T47D (cell line): Measurements from ENCODE around the gene CLIC3.

Experiments used
- DNase-seq, 2 experiments: peaks; one replicate each; pipeline versions ENCODE4 v3.0.0 to v3.0.0-alpha.2; 2011 to 2012; ENCODE audit warnings: low read depth in 1 of 2, low spot score in 1 of 2
- JUND ChIP-seq: IDR thresholded peaks from 2 replicates; pipeline ENCODE4 v1.6.1; 2012; ENCODE audit warnings: low read depth
- in situ Hi-C: cut with HindIII; loops from 2 replicates; pipeline ENCODE4 v1.10.0; 2016; ENCODE audit warnings: low sequenced_read_pairs, low pct_unique_long_range_greater_than_20kb

The CLIC3 gene

DNA sequence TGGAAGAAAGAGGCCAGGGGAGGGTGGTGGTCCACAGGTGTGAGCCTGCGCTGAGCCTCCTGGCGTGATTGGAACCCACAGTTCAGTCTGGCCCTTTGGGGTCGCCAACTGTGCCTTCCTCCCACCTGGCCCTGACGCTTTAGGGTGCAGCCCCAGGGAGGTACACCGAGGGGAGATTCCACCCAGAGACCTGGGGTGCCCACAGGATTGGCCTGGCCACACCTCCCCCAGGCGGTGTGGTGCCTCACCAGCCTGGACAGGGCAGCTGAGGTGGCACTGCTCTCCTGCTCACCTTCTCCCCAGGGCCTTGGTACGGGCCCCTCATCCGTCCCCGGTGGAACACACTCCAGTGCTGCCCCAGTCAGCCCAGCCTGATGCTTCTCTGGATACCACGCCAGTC, 1.0 kb upstream of the CLIC3 start:
- in situ Hi-C loops, result no loop called here
- peak in 1 of 2 experiments; percentile 41 for DNase-seq
- no peak for TF ChIP-seq JUND

DNA sequence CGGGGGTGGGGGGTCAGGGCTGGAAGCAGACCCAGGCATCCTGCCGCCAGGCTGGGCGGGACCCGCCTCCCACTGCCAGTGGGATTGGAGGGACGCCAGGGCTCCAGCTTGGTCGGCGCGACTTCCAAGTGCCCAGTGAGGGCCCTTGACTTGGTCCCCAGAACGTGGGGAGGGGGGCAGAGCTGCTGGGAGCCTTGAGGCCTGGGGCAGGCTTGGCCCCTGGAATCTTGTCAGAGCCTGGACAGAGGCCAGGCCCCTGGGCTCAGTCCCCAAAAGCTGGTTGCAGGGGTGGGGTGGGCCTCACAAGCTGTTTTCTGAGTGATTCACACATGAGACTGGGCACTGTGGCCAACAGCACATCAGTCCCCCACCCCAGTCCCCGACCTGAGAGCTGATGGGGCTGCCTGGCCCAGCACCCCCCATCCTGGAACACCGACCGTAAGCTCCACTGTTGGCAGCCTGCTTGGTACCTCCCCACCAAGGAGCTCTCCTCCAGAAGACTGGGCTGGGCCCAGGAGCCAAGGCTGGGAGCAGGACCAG, 526 bp downstream of the CLIC3 start:
- TF ChIP-seq JUND, result no peak
- in situ Hi-C loops, result no loop called here
- peak; percentile 48 to 67 for DNase-seq

DNA sequence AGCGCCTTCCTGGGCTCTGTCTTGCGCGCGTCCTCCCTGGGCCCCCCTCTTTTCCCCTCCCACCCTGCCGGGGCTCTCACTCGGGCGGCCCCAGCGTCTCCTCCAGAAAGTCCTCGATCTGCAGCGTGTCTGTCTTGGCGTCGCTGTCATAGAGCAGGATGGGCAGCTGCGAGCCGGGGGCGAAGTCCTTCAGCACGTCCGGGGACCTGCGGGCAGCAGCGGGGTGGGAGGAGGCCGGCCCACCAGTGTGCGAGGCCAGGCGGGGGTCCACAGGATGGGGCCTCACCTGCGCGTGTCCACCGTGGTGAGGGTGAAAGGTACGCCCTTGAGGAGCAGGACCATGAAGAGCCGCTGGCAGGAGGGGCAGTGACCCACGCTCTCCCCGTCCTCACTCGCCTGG, 1.0 kb downstream of the CLIC3 start:
- in situ Hi-C loops, result no loop called here
- TF ChIP-seq JUND, result no peak
- no peak for DNase-seq

- DNase-seq, result no peak
- in situ Hi-C loops, result no loop called here
- no peak for TF ChIP-seq JUND
Observed at GRCh38 chr9:136994888-136995230, 1.5 kb downstream of the CLIC3 start.

DNA sequence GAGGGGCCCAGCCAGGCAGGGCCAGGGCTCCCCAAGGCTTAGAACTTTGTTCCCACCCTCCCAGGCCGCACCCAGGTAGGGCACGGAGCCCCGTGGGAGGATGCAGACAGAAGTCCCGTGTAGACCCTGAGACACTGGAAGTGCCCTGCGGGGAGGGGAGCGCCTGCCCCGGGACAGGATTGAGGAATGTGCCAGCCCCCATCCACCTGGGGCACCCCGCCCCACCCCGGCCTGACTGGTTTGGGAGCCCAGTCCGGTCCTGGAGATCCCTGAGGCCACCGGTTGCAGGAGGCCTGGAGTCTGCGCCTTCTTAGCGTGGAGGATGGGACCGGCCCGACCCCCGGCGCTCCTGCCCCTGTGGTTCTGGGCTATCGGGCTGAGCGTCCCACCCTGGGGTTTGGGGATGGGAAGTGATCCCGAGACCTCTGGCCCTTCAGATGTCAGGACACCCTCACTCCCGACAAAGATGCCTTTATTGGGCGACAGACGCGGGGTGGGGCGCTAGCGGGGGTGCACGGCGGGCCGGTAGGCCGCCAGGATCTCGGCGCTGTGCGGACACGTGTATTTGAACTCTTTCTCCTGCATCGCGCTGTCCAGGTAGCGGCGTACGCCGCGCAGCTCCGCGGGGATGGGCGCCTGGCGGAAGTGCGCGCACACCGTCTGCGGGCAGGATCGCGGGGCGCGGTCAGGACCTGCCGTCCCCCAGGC, 2.0 kb downstream of the CLIC3 start:
- no peak for TF ChIP-seq JUND
- DNase-seq, result peak; percentile 85 to 91
- in situ Hi-C loops, result no loop called here

DNA sequence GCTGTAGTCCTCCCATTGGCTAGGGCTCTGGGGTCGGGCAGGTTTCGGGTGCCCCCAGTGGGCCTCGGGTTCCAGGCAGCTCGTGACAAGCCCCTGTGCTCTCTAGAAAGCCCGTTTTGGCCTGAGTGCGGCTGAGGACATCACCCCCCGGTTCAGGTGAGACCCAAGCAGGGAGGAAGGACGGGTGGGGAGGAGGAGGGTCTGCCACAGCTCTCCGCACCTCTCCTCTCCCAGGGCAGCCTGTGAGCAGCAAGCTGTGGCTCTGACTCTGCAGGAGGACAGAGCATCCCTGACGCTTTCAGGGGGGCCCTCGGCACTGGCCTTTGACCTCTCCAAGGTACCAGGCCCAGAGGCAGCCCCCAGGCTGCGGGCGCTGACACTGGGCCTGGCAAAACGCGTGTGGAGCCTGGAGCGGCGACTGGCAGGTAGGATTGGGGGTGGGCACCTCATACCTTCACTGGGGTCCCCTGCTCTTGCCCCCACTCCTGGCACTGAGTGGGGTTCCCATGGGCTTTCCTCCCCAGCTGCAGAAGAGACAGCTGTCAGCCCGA, 3.5 kb downstream of the CLIC3 start:
- no peak for TF ChIP-seq JUND
- DNase-seq, result no peak
- in situ Hi-C loops, result no loop called here

- no peak for TF ChIP-seq JUND
- DNase-seq, result peak; percentile 96 to 98
- in situ Hi-C loops, result no loop called here
Observed at GRCh38 chr9:136991993-136992818, 4.2 kb downstream of the CLIC3 start, which contains the start of gene PAXX. Gene PAXX (plus strand): TSS chr9:136992422. CDS start chr9:136992444, 22 bp downstream.

DNA sequence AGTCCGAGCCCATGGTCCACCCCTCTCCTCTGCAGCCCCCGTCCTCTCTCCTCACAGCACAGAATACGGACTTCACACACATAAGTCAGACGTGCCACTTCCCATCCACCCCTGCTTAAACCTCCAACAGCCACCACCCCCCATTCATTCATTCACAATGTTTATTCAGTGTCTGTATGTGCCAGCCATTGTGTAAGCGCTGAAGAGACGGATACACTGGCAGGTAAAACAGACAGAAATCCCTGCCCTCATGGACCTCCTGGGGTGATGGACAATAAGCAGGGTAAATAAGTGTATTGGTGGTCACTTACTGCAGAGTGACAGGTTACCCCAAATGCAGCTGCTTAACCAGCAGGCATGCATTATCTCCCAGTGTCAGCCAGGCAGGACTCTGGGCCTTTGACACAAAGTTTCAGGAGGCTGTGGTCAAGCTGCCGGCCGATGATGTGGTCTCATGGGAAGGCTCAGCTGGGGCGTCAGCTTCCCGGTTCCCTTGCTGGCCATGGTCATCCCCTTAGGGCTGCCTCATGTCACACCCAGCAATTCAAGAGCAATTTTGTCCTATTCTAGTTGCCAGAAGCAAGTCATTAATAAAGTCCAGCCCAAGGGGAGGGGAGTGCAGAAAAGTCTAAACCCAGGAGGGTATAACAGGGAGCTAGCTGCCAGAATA, 6.0 kb downstream of the CLIC3 start:
- no peak for TF ChIP-seq JUND
- in situ Hi-C loops, result no loop called here
- no peak for DNase-seq

DNA sequence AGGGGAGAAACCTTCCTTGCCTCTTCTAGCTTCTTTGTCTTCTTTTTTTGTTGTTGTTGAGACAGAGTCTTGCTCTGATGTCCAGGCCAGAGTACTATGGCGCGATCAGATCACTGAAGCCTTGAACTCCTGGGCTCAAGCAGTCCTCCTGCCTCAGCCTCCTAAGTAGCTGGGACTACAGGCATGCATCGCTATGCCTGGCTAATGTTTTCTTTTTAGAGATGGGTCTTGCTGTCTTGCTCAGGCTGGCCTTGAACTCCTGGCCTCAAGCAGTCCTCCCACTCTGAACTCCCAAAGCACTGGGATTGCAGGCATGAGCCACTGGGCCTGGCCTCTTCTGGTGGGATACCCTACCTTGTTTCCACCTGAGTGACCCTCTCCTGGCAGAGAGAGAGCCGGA, 7.5 kb downstream of the CLIC3 start:
- TF ChIP-seq JUND, result no peak
- in situ Hi-C loops, result no loop called here
- no peak for DNase-seq

GRCh38 chr9:136985853-136986252, 10.5 kb downstream of the CLIC3 start:
- TF ChIP-seq JUND, result no peak
- in situ Hi-C loops, result no loop called here
- DNase-seq, result no peak

DNA sequence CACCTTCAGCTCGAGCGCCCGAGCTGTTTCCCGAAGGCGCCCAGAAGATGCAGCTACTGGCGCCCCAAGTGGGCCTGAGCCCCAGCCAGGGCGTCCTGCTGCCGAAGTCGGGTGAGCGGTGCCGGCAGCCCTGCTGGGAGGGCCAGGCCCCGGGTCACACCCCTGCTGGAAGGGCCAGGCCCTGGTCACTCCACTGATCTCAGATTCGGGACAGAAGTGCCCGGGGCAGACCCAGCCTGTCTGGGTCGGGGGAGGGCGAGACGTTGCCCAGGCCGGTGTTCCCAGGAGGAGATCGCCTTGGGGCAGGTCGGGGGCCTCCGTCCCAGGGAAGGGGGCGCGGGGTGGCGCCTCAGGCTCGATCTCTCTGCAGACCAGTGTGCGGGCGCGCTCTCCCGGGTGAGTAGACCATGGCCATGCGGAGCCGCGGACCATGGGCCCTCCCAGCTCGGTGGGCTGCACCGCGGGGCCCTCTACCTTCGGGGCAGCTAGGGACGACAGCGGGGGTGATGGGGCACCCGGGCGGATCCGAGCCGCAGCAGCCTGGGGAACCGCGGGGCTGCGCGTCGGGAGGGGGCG, 11.3 kb downstream of the CLIC3 start:
- no peak for TF ChIP-seq JUND
- in situ Hi-C loops, result no loop called here
- DNase-seq, result no peak

GRCh38 chr9:136984464-136985026, 11.8 kb downstream of the CLIC3 start:
- in situ Hi-C loops, result no loop called here
- no peak for DNase-seq
- TF ChIP-seq JUND, result no peak
